Transverse colon (tissue), 4 donors: ENCODE measurements around the gene CDHR1. TPM values are rescaled to one million over a fixed set of nuclear protein-coding genes. Genes with fewer than 3 reads are reported as not detected.

Experiments used
- DNase-seq: peaks from one replicate; pipeline ENCODE4 v3.0.0-alpha.2; 2019
- H3K27ac ChIP-seq, 4 donors: fragments of 200-600 bp; sonication (generic); 2 replicates each; pipeline ENCODE4 v1.5.1; 2016 to 2018; ENCODE audit warnings: inconsistent platforms in 4 of 4
- H3K27me3 ChIP-seq: fragments of 200-600 bp; sonication (generic); 2 replicates; pipeline ENCODE4 v1.5.1; 2017; ENCODE audit warnings: inconsistent platforms
- H3K36me3 ChIP-seq, 4 donors: fragments of 200-600 bp; sonication (generic); 2 replicates each; pipeline ENCODE4 v1.5.1; 2017 to 2019; ENCODE audit warnings: inconsistent platforms in 4 of 4
- H3K4me1 ChIP-seq, 4 donors: fragments of 200-600 bp; sonication (generic); 2 replicates each; pipeline ENCODE4 v1.5.1; 2017 to 2020; ENCODE audit warnings: inconsistent platforms in 4 of 4
- H3K4me3 ChIP-seq, 4 donors: fragments of 200-600 bp; sonication (generic); 1 replicate in 1 of 4; 2 replicates in 3 of 4; pipeline versions ENCODE4 v1.5.1 to v1.6.1; 2017 to 2019; ENCODE audit warnings: inconsistent platforms in 4 of 4
- H3K9me3 ChIP-seq, 2 donors: fragments of 200-600 bp; sonication (generic); 2 replicates each; pipeline ENCODE4 v1.5.1; 2017 to 2019; ENCODE audit warnings: inconsistent platforms in 2 of 2
- CTCF ChIP-seq, 5 experiments: fragments of 200-600 bp in 3 of 5; fragments of 450-650 bp in 2 of 5; sonication (generic) in 3 of 5; IDR thresholded peaks; 1 replicate in 2 of 5; 2 replicates in 3 of 5; pipeline ENCODE4 v1.5.1; 2016 to 2017; ENCODE audit warnings: antibody characterized with exemption in 5 of 5, inconsistent platforms in 3 of 5, mild to moderate bottlenecking in 2 of 5, moderate library complexity in 1 of 5
- EP300 ChIP-seq: sonication (generic); formaldehyde crosslinking; IDR thresholded peaks from one replicate; pipeline ENCODE4 v1.6.1; 2017; ENCODE audit warnings: antibody characterized with exemption, low read depth
- POLR2A ChIP-seq: fragments of 450-650 bp; IDR thresholded peaks from one replicate; pipeline ENCODE4 v1.6.1; 2016; ENCODE audit warnings: antibody characterized with exemption, mild to moderate bottlenecking, moderate library complexity
- POLR2AphosphoS5 ChIP-seq, 3 donors: sonication (generic); formaldehyde crosslinking; IDR thresholded peaks; one replicate each; pipeline ENCODE4 v1.6.1; 2016; ENCODE audit warnings: antibody characterized with exemption in 3 of 3
- WGBS, 2 donors: methylation state at CpG; one replicate each; pipeline ENCODE4 v1.1.5; 2018; ENCODE audit warnings: low coverage in 1 of 2; 5-methylcytosine and 5-hydroxymethylcytosine counted together
- in situ Hi-C, 4 donors: fragments of 200-750 bp; cut with MboI; loops; one replicate each; pipeline versions ENCODE4 v1.15.0 to v1.15.1; 2017; ENCODE audit warnings: low sequenced_read_pairs in 3 of 4, low pct_ligation_motif_present in 1 of 4, low pct_unique_long_range_greater_than_20kb in 1 of 4
- intact Hi-C: fragments of 100-400 bp; cut with DNase I; formaldehyde crosslinking; loops from one replicate; pipeline ENCODE4 v1.15.1; 2023; ENCODE audit warnings: low total_unique reads
- total RNA-seq, 4 donors: library from RNA; depleted of rRNA; stranded (reverse); fragments of >200 nt; gene quantifications; one replicate each; pipeline ENCODE4 v1.1.0, GENCODE V29; 2016

CDHR1 gene
- total RNA-seq, 4 donors from 2014 or later: 42.1 to 110 (median 75.5) TPM

GRCh38 chr10:84224411-84225028 is 30.2 kb downstream of the CDHR1 start:
- Histone ChIP-seq H3K4me3 (no peak overlapping the region), H3K27me3 (peaks cover 5% of the 10 kb centered on the region), H3K36me3 (no peaks in the 10 kb centered on the region), H3K9me3 (no peaks in the 10 kb centered on the region), H3K27ac (no peak overlapping the region), H3K4me1 (no peaks in the 10 kb centered on the region)
- intact Hi-C loops: no loop called here
- in situ Hi-C loops: no loop called here
- WGBS, 2 donors: 58% methylated on average over 6 of the region's 6 CpGs; no CpG with 5 or more reads in 1 of the 2 donors
- TF ChIP-seq CTCF (IDR thresholded peaks at IDR 0.05): no peak
- no peak for TF ChIP-seq POLR2AphosphoS5 (IDR thresholded peaks at IDR 0.05)
- no peak for TF ChIP-seq POLR2A
- no peak for TF ChIP-seq EP300
- no peak for DNase-seq

- peaks cover 5% of the 10 kb centered on the region for H3K27me3 ChIP-seq
- in situ Hi-C loops: no loop called here
- H3K4me1 ChIP-seq: no peaks in the 10 kb centered on the region
- no peak within 1 kb of the TSS for H3K4me3 ChIP-seq
- 54 to 74% methylated on average over 5 to 6 of the region's 6 CpGs for WGBS, 2 donors
- no peaks in the 10 kb centered on the region for H3K36me3 ChIP-seq
- TF ChIP-seq POLR2A: no peak
- no peak for TF ChIP-seq EP300
- TF ChIP-seq CTCF (IDR thresholded peaks at IDR 0.05): no peak
- TF ChIP-seq POLR2AphosphoS5 (IDR thresholded peaks at IDR 0.05): no peak
- DNase-seq: no peak
- no peak within 1 kb of the TSS for H3K27ac ChIP-seq
- no peaks in the 10 kb centered on the region for H3K9me3 ChIP-seq
- intact Hi-C loops: no loop called here
Observed at GRCh38 chr10:84225427-84226173, 31.3 kb downstream of the CDHR1 start, which contains the start of gene LRIT2. TSS of gene LRIT2 (minus strand) at chr10:84225544. CDS start at chr10:84225520, 24 bp downstream.

GRCh38 chr10:84226616-84227015 is 32.3 kb downstream of the CDHR1 start:
- no peaks in the 10 kb centered on the region for H3K36me3 ChIP-seq
- intact Hi-C loops (no loop called here), in situ Hi-C loops (no loop called here)
- H3K4me3 ChIP-seq: no peak overlapping the region
- no peaks in the 10 kb centered on the region for H3K4me1 ChIP-seq
- H3K27me3 ChIP-seq: peaks cover 5% of the 10 kb centered on the region
- TF ChIP-seq POLR2A: no peak
- no peak for TF ChIP-seq POLR2AphosphoS5 (IDR thresholded peaks at IDR 0.05)
- no peak for TF ChIP-seq EP300
- TF ChIP-seq CTCF (IDR thresholded peaks at IDR 0.05): no peak
- 72 to 80% methylated on average over 2 to 3 of the region's 3 CpGs for WGBS, 2 donors
- no peak for DNase-seq
- no peaks in the 10 kb centered on the region for H3K9me3 ChIP-seq
- H3K27ac ChIP-seq: no peak overlapping the region

- no peaks in the 10 kb centered on the region for H3K9me3 ChIP-seq
- no peaks in the 10 kb centered on the region for H3K4me1 ChIP-seq
- intact Hi-C loops: no loop called here
- H3K4me3 ChIP-seq: no peak overlapping the region
- H3K36me3 ChIP-seq: no peaks in the 10 kb centered on the region
- DNase-seq: no peak
- in situ Hi-C loops: no loop called here
- WGBS, 2 donors: 50 to 78% methylated on average over 2 to 4 of the region's 4 CpGs
- TF ChIP-seq POLR2A (no peak), POLR2AphosphoS5 (IDR thresholded peaks at IDR 0.05) (no peak), CTCF (IDR thresholded peaks at IDR 0.05) (no peak), EP300 (no peak)
- H3K27ac ChIP-seq: no peak overlapping the region
- H3K27me3 ChIP-seq: peaks cover 5% of the 10 kb centered on the region
Observed at GRCh38 chr10:84227810-84228209, 33.5 kb downstream of the CDHR1 start.
